Erythroblast (primary cell): ENCODE data around the gene MISFA.
"Not testable (repeated sequence)": the region's sequence is repeated elsewhere in the genome, so short reads cannot be mapped to it uniquely, and the experiment has no call there.

Experiments
- GATA1 ChIP-seq: IDR thresholded peaks from 2 replicates; pipeline ENCODE4 v1.6.1; 2011; ENCODE audit warnings: low read depth, mild to moderate bottlenecking, control low read depth, low read length, moderate library complexity
- POLR2A ChIP-seq: IDR thresholded peaks from 2 replicates; pipeline ENCODE4 v1.6.1; 2011; ENCODE audit warnings: mild to moderate bottlenecking, low read length

GRCh38 chr11:18594088-18594487 is 5.5 kb upstream of the MISFA start:
- TF ChIP-seq POLR2A, GATA1: not testable (repeated sequence)
